Activated CD4-positive, CD25-positive, alpha-beta regulatory T cell (primary cell): ENCODE measurements around the gene USH1G.

Source experiments
- DNase-seq, 4 experiments: peaks; one replicate each; lab custom pipeline; 2025; lab: John Stamatoyannopoulos, UW

Gene USH1G

GRCh38 chr17:74903671-74904070 is 19.4 kb downstream of the USH1G start:
- DNase-seq: no peak

- no peak for DNase-seq
Observed at GRCh38 chr17:74903034-74903433, 20.0 kb downstream of the USH1G start.

GRCh38 chr17:74901353-74902135 is 21.5 kb downstream of the USH1G start:
- no peak for DNase-seq

GRCh38 chr17:74900208-74900607 is 22.8 kb downstream of the USH1G start:
- no peak for DNase-seq

- DNase-seq: no peak
Observed at GRCh38 chr17:74898376-74898946, 24.6 kb downstream of the USH1G start.

GRCh38 chr17:74893936-74894671 is 29.0 kb downstream of the USH1G start:
- DNase-seq: no peak

GRCh38 chr17:74892974-74893911 is 29.8 kb downstream of the USH1G start, which contains the start of gene FADS6:
FADS6 (minus strand) TSS chr17:74893633; CDS start chr17:74893595, 38 bp downstream.
- DNase-seq: no peak

GRCh38 chr17:74892013-74892841 is 30.8 kb downstream of the USH1G start:
- DNase-seq: no peak

GRCh38 chr17:74890554-74890953 is 32.5 kb downstream of the USH1G start:
- DNase-seq: no peak

GRCh38 chr17:74888469-74888868 is 34.6 kb downstream of the USH1G start:
- DNase-seq: no peak

GRCh38 chr17:74883241-74883745 is 39.8 kb downstream of the USH1G start:
- no peak for DNase-seq

- DNase-seq: no peak
Observed at GRCh38 chr17:74882517-74883240, 40.4 kb downstream of the USH1G start.

- DNase-seq: no peak
Observed at GRCh38 chr17:74881073-74881472, 42.0 kb downstream of the USH1G start.

- DNase-seq: no peak
Observed at GRCh38 chr17:74879308-74879707, 43.7 kb downstream of the USH1G start.

GRCh38 chr17:74878658-74879057 is 44.4 kb downstream of the USH1G start:
- no peak for DNase-seq

- no peak for DNase-seq
Observed at GRCh38 chr17:74877592-74878548, 45.2 kb downstream of the USH1G start.

GRCh38 chr17:74875977-74876593 is 47.0 kb downstream of the USH1G start:
- DNase-seq: no peak
